22Rv1 (cell line): ENCODE measurements around the gene CALML3.

Source experiments
- CTCF ChIP-seq: fragments of 450-650 bp; IDR thresholded peaks from 2 replicates; pipeline ENCODE4 v1.5.1; 2017; ENCODE audit warnings: mild to moderate bottlenecking
- ZFX ChIP-seq: fragments of 450-650 bp; IDR thresholded peaks from 2 replicates; pipeline ENCODE4 v1.6.1; 2017; ENCODE audit warnings: antibody characterized with exemption, borderline replicate concordance

DNA sequence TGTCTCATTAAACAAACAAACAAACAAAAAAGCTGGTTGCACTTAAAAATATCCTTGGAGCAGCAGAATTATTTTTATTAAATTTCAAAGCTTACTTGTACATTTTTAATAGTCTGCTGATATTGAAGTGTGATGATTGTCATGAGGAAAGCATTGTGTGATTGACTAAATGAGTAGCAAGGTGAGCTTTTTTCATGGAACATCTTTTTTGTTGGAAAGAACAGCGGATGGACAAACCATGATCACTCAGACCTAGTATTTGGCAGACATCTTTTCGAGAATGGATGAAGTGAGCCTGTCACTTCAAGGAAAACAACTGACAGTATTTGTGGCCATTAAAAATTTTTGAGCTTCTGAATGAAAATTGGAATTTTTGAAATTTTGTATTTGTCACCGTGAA lies 5.7 kb upstream of the CALML3 start:
- TF ChIP-seq CTCF (no peak), ZFX (no peak)
